KOPT-K1 (cell line): ENCODE results near the gene KLHDC4.

Source experiments
- H3K27ac ChIP-seq: fragments of 200-600 bp; sonication (generic); 2 replicates; pipeline ENCODE4 v1.5.1; 2016; ENCODE audit warnings: antibody characterized with exemption, mild to moderate bottlenecking, low read depth, low read length; ENCODE audit not compliant: poor library complexity, severe bottlenecking
- H3K36me3 ChIP-seq: fragments of 200-600 bp; sonication (generic); 2 replicates; pipeline ENCODE4 v1.5.1; 2017; ENCODE audit warnings: antibody characterized with exemption, mild to moderate bottlenecking, low read length, moderate library complexity; ENCODE audit not compliant: insufficient read depth
- H3K9me3 ChIP-seq: fragments of 200-600 bp; sonication (generic); 2 replicates; pipeline ENCODE4 v1.5.1; 2017; ENCODE audit warnings: antibody characterized with exemption, low read length, mild to moderate bottlenecking; ENCODE audit not compliant: insufficient read depth, poor library complexity, severe bottlenecking

KLHDC4 gene

GRCh38 chr16:87694441-87695125, 71.2 kb downstream of the KLHDC4 start:
- Histone ChIP-seq H3K9me3 (no peaks in the 10 kb centered on the region), H3K36me3 (peaks cover 60% of the 10 kb centered on the region), H3K27ac (no peak overlapping the region)

GRCh38 chr16:87693827-87694226, 72.0 kb downstream of the KLHDC4 start:
- Histone ChIP-seq H3K9me3 (no peaks in the 10 kb centered on the region), H3K36me3 (peaks cover 52% of the 10 kb centered on the region), H3K27ac (no peak overlapping the region)

DNA sequence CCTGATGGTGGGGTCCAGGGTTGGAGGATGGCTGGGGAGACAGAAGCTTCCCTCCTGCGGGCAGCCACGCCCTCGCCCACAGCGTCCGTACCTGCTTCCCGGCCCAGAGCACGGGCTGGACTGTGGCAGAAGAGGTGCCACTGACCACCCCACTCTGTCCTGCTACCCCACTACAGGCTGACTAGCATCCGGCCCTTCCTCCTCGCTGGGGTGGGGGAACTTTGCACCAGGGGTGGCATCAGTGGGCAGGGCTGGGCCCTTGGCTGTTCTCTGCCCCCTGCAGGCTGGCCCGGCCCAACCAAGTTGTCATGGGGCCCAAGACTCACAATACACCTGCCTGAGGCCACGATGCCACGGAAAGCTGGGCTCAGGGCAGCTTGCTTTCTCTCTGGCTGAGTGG, 73.0 kb downstream of the KLHDC4 start:
- H3K27ac ChIP-seq: no peak overlapping the region
- peaks cover 42% of the 10 kb centered on the region for H3K36me3 ChIP-seq

DNA sequence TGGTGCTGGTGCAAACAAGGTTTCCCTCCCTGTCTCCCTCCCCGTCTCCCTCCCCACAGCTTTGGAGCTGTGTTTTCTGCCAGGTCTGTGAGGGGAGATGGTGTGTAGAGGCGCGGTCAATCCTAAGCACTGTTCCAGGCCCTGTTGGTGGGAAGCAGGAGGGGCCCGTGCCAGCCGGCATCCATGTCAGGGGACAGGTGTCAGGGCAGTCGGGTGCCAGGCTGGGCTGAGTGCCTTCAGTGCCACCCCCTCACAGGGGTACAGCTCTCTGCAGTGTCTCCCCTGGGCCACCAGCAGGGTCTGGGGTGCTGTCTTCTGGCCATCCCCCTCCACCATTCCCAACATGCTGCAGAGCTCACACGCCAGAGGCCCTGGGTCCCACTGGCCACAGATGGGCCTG, 73.6 kb downstream of the KLHDC4 start:
- peaks cover 36% of the 10 kb centered on the region for H3K36me3 ChIP-seq
- no peak overlapping the region for H3K27ac ChIP-seq
- no peaks in the 10 kb centered on the region for H3K9me3 ChIP-seq

More for the DNA sequence above, 73.0 kb downstream of the KLHDC4 start:
- no peaks in the 10 kb centered on the region for H3K9me3 ChIP-seq

DNA sequence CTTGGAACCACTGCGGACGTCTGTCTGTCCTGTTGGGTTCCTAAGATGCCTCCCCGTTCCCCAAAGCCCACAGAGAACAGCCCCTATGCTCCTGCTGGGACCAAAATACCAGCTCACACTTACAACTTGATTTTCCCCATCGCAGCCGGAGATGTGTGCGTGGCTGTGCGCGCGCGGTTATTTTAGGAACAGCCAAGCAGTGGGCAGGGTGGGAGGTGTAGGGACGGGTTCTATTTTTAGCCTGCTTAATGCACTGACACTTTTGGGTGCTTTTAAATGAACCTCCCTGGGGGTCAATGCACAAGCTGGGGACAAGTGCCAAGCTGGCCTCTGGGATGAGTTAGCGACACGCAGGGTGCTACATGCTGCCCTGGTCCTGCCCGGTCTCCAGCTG, 74.1 kb downstream of the KLHDC4 start:
- Histone ChIP-seq H3K36me3 (peaks cover 31% of the 10 kb centered on the region), H3K9me3 (no peaks in the 10 kb centered on the region), H3K27ac (no peak overlapping the region)

- Histone ChIP-seq H3K9me3 (no peaks in the 10 kb centered on the region), H3K27ac (no peak overlapping the region), H3K36me3 (peaks cover 25% of the 10 kb centered on the region)
Observed at GRCh38 chr16:87690911-87691685, 74.7 kb downstream of the KLHDC4 start.

GRCh38 chr16:87689956-87690465, 75.8 kb downstream of the KLHDC4 start:
- peaks cover 14% of the 10 kb centered on the region for H3K36me3 ChIP-seq
- H3K27ac ChIP-seq: no peak overlapping the region
- no peaks in the 10 kb centered on the region for H3K9me3 ChIP-seq

GRCh38 chr16:87688876-87689815, 76.6 kb downstream of the KLHDC4 start:
- Histone ChIP-seq H3K27ac (no peak overlapping the region), H3K9me3 (no peaks in the 10 kb centered on the region), H3K36me3 (peaks cover 5% of the 10 kb centered on the region; the same call in 1 of the 2 replicates)

- Histone ChIP-seq H3K27ac (no peak overlapping the region), H3K36me3 (no peaks in the 10 kb centered on the region), H3K9me3 (no peaks in the 10 kb centered on the region)
Observed at GRCh38 chr16:87687998-87688529, 77.7 kb downstream of the KLHDC4 start.

DNA sequence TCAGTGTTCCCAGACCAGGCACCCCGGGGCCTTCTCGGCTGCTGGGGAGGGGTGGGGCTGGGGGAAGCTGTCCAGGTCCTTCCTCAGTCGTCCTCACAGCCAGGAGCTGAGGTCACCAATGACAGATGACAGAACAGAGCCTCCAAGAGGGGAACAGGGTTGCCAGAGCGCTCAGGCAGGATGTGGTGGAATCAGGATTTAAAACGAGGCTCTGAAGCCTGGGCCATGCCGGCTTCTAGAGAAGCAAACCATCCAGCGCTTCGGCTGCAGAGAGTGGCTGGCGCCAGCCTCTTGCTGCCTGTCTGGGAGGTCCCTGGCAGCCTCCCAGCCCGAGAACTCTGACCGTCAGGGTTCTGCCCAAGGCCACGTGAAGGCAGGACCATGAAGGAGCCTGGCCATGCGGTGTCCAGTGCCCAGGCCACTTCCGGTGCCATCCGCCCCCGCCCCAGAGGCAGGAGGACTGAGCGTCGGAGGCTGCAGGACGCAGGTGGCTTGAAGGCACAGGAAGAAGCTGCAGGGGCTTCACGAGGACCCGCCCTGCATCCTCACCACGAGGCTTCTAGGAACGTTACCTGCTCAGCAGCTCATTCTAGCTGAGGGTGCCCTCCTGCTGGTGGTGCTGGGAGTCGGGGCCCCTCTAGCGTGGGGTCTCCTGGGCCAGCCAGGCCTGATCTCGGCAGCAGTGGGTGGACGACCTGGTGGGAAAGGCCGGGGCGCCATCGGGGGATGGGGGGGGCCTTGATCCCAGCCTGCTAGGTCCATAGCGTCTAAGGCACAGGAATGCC, 78.5 kb downstream of the KLHDC4 start:
- H3K27ac ChIP-seq: no peak overlapping the region
- no peaks in the 10 kb centered on the region for H3K36me3 ChIP-seq
- H3K9me3 ChIP-seq: no peaks in the 10 kb centered on the region

- H3K27ac ChIP-seq: no peak overlapping the region
- H3K36me3 ChIP-seq: no peaks in the 10 kb centered on the region
Observed at GRCh38 chr16:87686697-87687096, 79.1 kb downstream of the KLHDC4 start.

GRCh38 chr16:87685766-87686165, 80.0 kb downstream of the KLHDC4 start:
- no peaks in the 10 kb centered on the region for H3K9me3 ChIP-seq
- no peak overlapping the region for H3K27ac ChIP-seq
- H3K36me3 ChIP-seq: no peaks in the 10 kb centered on the region

More at GRCh38 chr16:87686697-87687096, 79.1 kb downstream of the KLHDC4 start:
- H3K9me3 ChIP-seq: no peaks in the 10 kb centered on the region

DNA sequence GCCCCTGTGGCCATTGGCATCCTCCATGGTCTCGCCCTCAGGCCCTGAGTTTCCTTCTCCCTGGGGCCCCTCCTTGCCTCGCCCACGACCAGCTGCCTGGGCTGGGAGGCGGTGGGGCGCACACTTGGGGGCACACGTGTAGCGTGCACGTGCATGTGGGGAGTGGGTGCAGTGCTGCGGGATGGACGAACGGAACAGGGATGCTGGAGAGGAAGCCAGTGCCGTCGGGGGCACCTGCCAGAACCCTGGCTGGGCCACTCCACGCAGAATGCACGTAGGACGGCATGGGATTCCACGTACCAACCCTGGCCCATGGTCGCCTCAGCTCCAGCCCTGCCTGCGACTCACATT, 80.4 kb downstream of the KLHDC4 start:
- no peaks in the 10 kb centered on the region for H3K9me3 ChIP-seq
- no peak overlapping the region for H3K27ac ChIP-seq
- H3K36me3 ChIP-seq: no peaks in the 10 kb centered on the region
